ENCODE results near the gene DSCAM.

DSCAM gene

DNA sequence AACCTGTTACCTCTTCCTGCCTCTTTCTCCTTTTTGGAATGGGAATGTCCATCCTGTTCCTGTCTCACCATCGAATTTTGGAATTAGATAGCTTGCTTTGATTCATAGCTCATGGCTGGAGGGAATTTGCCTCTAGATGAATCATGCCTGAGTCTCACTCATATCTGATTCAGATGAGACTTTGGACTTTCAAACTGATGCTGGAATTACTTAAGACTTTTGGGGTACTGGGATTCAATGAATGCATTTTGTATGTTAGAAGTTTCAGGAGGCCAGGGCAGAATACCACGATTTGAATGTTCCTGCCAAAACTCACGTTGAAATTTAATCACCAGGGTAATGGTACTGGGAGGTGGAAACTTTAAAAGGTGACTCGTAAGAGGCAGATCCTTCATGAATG lies 132.4 kb downstream of the DSCAM start:
- in situ Hi-C loops (cut with MboI; ENCODE audit: low sequenced_read_pairs): no loop called here

DNA sequence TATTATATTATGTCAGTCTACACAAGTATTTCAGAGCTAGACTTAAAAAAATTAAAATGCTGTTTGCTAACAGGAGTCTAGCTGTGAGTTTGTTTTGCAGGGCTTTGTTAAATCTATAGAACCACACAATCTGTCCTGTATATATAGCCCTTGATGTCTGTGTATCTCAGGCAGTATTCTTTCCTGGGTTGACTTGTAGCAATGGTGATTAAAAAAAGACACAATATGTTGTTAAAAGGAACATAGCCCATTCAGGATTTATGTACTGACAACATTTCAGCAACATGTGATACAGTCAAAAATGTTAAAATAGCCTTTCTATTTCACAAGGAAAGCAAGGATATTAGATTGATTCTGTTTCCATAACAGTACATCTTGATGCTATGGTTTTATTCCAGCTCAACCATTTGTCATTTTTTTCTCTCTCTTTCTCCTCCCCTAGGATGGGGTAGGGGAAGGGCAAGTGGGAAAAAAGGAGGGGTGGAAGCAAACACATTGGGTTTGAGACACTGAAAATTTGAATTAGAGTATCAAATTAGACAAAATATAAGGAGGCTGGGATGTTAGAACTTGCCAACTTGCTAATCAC lies 139.2 kb downstream of the DSCAM start:
- in situ Hi-C loops (cut with MboI; ENCODE audit: low sequenced_read_pairs): no loop called here

DNA sequence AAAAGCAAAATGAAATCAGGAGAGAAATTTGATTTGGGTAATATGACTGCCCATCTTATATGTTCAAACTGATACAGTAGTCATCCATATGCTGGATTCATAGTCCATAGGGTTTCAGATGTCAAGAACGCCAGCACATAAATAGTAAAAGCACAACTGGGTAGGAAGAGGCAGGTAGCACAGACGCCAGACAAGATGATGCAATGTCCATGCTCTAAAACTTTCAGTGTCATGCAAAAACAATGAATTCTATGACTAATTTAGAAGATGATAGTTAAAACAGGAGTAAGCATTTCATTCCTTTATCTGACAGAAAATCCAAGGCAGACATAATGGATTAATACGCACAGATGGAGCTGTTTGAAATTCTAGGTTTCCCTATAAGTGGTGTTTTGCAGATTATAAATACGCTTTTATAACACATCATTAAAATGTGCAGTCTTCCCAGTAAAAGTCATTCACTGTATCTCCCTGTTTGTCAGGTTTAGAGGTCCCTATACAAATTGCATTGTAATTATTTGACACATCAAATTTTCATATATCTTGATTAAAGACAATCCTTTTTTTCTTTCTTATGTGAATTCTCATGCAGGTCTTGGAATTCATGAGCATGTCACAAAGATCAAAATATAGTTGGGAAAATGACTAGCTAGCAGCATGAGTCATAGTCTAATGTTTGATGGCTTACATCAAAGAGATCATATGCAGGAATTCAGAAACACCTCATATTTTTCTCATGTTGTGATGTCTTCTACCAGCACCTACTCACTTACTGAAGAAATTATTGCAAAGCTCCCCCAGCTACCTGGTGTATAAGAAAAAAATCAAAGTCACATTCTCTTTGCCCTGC lies 139.9 kb downstream of the DSCAM start:
- in situ Hi-C loops (cut with MboI; ENCODE audit: low sequenced_read_pairs): no loop called here

DNA sequence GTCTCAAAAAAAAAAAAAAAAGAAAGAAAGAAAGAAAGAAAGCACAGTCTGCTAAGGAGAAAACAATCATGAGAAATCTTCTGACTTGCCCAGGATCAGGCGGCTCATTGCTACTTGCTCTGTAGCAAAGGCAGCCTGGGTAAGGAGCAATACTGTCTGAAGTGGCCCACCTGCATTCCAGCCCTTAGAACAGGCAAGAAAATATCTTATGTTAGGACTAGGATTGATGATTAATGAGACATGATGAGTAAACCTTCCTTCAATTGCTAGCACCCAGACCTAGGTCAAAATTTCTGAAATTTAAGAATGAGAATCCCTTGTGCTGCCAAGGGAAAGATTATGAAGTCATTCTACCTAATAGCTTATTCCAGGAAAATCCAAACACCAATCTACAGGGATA lies 140.8 kb downstream of the DSCAM start:
- in situ Hi-C loops (cut with MboI; ENCODE audit: low sequenced_read_pairs): no loop called here

DNA sequence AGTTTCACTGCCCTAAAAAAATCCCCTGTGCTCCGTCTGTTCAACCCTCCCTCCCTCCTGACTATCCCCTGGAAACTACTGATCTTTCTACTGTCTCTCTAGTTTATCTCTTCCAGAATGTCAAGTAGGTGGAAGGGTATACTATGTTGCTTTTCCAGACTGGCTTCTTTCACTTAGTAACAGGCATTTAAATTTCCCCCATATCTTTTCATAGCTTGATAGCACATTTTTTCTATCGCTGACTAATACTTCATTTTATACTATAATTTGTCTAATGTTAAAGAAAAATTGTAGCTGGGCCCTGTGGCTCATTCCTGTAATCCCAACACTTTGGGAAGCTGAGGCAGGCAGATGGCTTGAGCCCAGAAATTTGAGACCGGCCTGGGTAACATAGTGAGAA lies 142.8 kb downstream of the DSCAM start:
- in situ Hi-C loops (cut with MboI; ENCODE audit: low sequenced_read_pairs): no loop called here

DNA sequence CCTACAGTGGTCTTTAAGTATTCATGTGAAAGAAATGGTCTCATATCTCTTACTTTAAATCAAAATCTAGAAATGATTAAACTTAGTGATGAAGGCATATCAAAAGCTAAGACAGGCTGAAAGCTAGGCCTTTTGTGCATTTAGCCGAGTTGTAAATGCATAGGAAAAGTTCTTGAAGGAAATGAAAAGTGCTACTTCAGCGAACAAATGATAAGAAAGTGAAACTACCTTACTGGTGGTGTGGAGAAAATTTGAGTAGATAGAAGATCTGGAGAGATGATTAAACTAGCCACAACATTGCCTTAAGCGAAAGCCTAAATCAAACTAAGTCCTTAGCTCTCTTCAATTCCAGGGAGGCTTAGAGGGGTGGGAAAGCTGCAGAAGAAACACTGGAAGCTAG lies 147.6 kb downstream of the DSCAM start:
- in situ Hi-C loops (cut with MboI; ENCODE audit: low sequenced_read_pairs): no loop called here

DNA sequence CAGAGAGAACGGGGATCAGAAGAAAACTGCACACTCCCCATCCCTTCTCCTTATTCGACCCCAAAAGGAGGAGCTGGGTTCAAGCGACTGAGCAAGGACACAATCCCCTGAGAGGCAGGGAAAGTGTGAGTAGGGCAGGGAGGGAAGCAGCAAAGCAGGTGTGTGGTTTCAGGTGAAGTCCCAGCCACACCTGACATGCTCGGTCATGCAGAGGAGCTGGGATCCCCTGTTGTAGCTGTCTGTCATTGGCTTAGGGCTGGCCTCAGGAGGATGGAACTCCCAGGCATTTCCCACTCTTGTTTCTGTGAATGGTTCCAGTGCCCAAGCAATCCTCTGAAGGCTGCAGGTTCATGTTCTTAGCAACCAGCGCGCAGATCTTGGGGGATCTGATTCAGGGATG lies 150.7 kb downstream of the DSCAM start:
- in situ Hi-C loops (cut with MboI; ENCODE audit: low sequenced_read_pairs): no loop called here

DNA sequence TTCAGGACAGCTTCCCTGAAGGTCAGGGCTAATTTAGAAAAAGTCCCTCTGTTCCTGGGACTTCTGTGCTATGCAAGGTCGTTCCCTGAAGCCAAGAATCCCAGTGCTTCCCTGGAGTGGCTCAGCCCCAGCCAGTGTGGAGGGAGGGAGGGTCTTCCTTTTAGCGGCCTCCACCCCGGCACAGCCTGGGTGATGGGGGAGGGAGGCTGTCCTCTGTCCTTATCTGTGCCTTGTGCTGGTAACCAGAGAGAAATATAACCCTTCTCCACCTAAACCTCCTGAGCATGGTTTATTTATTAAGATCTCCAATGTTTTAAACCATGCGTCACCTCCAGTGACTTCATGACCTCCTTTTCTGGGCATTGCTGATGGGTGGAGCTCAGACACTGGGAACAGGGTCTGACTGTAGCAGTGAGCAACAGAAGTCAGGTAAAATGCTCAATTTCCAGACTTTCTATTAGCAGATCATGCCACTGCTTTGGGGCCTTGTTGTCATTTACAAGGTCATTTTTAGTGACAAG lies 157.1 kb downstream of the DSCAM start:
- in situ Hi-C loops (cut with MboI; ENCODE audit: low sequenced_read_pairs): no loop called here

DNA sequence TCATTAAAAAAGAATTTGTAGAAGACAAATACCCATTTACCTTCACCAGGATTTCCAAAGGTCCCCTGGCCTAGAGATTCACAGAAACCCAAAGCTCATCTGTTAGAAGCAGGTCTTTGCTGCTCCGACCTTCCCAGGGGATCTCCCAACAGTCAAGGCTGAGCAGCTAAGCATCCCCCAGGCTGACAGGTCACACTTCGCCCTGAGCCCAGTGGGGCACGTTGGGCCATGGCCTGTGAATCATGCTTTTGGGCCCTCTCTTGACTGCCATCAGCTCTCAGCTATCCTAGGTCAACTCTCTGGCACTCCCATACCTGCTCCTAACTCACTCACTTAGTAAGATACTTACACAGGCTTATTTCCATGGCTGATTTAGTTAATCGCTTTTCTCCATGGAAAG lies 157.7 kb downstream of the DSCAM start:
- in situ Hi-C loops (cut with MboI; ENCODE audit: low sequenced_read_pairs): no loop called here

DNA sequence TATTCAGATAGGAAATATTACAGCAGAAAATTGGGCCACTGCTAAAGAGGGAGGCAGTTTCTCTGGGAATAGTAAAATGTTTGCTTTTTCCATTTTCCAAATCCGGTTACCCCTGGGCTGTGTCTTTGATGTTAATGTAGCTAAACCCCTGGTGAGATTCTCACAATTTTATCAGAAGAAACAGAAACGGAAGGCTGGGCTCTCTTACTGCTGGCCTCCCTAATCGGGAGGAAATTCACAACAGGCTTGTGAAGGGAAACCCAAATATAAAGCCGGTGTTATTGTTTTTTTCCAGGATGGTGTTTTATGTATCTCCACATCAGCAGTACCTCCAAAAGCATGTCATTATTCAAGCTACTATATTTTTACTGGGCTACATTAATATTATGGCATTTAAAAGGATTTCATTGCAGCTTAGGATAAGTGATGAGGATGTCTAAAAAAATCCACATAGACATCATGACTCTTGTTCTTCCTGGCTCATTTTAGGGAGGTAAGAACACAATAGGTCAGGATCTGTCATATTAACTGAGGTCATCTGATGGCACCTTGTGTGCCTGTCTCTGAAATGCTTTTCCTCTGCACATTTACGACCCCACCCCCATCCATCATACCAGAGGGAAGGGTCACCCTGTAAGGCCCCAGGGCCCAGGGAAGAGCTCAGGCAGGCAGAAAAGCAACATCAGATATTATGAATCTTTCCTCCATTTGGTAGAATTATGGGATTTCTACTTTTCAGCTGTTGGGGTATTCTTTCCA lies 158.7 kb downstream of the DSCAM start:
- in situ Hi-C loops (cut with MboI; ENCODE audit: low sequenced_read_pairs): no loop called here

DNA sequence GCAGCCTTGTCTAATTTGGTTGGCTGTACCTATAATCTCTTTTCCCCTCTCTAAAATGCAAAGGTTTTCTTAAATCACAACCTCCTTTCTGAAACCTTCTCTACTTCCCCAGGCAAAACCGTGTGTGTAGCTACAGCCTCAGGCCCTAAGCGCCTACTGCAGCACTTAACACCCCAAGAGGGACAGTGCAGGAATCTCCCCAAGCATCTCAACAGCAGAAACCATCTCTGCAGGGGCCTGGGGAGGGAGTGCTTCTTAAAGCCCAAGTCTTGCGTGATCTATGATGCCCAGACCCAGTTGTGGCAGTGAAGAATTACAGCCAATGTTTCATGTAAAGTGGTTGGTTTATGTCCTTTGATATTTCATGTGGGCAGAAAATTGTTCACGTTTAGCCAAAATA lies 159.3 kb downstream of the DSCAM start:
- in situ Hi-C loops (cut with MboI; ENCODE audit: low sequenced_read_pairs): no loop called here

DNA sequence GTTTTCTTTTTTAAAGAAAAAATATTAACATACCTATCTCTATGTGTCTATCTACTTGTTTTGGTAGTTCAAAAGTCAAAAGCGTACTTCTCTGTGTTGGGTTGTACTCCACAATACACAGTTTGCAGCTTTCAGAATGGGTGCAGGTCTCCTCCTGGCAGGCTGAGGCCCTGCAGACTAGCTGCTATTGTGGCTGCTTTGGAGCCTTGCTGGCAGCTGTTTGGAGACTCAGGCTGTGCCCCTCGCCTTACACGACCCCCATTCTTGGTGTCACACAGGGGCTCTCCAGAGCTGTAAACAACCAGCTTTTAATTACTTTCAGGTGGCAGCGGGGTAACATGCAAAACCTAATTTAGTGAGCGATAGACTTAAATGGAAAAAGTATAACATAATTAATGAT lies 160.4 kb downstream of the DSCAM start:
- in situ Hi-C loops (cut with MboI; ENCODE audit: low sequenced_read_pairs): no loop called here

DNA sequence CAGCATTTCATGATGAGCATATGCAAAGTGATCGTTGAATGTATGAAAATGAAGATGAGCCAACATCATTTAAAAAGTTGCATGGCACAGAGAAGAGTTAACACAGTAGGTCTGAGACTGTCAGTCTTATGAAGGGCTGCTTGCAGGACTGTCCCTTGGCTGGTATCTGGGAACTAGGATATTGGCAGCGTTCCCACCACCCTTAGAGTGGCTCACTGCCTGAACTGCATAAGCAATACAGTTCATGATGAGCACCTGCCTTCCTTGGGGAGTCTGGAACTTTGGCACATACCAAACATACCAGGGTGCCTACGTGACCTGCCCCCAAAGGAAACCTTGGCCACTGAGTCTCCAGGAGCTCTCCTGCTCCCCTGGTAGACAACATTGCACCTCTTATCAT lies 161.8 kb downstream of the DSCAM start:
- in situ Hi-C loops (cut with MboI; ENCODE audit: low sequenced_read_pairs): no loop called here

DNA sequence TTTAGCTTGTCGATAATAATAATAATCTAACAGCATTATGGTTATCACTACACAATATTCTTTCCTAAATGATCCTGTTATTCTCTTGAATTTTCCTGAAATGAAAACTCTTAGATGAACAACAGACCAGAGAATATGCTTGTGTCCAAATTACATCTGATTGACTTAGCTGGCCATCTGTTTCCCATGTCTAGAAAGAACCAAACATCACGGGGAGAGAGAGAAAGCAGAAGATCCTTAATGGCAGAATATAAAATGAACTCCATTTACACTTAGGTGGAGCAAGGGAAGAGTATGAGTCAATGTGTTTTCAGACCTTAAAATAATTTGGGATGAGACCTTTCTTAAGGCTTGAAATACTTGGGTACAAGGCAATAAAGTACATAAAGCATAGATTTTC lies 162.2 kb downstream of the DSCAM start:
- in situ Hi-C loops (cut with MboI; ENCODE audit: low sequenced_read_pairs): no loop called here

DNA sequence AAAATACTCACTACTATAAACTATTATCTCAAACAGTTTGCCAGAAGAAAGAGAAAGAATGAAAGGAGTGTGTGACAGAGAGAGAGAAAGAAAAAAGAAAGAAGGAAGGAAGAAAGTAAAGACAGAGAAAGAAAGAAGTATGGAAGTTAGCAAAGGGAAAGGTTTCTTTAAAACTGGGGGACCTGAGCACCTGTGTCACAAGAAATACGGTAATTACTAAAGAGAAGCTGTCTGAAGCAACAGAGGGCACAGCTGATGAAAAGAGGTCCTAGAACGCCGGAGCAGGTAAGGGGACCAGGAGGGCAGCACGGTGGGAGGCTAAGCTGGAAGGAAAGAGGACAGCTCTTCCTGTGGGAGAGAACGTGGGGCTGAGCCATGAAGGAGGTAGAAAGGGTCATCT lies 163.6 kb downstream of the DSCAM start:
- in situ Hi-C loops (cut with MboI; ENCODE audit: low sequenced_read_pairs): no loop called here

DNA sequence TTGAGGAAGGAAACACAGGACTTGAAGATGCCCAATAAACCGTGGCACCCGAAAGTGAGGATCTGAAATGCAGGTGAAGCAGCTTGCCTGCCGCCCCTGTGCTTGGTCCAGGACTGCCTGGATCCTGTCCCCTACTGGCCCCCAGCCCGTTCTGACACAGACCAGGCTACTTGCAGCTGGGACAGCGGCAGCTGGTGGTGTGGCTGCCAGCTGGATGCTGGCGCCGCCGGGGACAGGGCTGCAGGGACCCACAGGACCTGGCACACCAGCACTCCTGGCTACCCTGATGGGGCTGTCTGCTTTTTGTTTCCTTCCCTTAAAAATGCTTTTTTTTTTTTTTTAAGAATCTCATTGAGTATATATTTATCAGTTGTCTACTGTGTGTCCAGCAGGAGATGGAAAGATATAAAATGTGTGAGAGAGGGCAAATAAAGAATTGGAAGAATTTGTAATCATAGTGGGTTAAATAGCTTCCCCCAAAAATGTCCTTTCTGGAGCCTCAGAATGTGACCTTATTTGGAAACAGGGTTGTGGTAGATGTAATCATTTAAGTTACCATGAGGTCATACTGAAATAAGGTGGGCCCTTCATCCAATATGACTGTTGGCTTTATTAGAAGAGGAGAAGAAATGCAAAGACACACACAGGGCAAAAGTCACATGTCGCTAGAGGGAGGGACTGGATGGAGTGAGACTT lies 165.6 kb downstream of the DSCAM start:
- in situ Hi-C loops (cut with MboI; ENCODE audit: low sequenced_read_pairs): no loop called here

DNA sequence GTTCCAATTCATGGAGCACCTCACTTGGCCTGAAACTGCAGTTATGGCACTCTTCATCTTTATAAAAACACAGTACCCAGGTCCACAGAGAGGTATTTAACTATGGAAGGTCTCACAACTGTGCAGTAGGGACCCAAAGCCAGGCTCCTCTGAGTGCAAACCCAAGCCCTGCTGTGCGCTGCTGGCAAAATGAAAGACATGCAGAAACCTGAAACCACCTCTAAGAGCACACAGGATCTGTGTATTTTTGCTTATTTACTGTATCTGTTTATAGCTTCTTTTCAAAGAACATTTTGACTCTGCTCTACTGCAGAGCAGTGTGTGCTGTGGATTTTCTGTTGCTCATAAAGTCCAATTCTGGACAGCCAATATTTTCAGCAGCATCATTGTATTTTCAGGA lies 166.6 kb downstream of the DSCAM start:
- in situ Hi-C loops (cut with MboI; ENCODE audit: low sequenced_read_pairs): no loop called here

DNA sequence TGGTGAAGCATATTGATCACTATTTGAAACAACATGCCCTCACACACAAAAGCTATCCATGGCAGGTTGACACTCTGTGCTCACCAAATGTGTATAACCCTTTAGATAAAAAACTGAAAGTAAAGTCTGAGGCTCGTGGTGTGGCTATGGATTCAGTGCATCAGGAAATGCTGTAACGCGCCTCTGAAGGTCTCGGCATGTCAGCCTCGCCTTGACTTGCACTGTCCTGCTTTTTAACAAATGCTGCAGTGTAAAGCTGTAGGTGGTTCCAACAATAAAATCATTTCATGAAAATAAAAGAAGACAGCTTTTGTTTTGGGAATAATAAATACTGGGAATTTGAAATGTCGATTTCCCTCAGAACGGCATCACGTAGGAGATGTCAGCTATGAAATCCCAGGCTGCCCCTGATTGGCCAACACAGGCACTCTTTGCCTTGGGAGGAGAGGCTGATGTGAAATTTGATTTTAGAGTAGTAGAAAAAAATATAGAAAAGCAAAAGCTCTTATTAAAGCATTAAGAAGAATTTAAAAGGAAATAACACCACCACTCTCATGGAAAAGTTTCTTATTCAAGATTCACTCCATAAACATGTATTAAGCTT lies 168.2 kb downstream of the DSCAM start:
- in situ Hi-C loops (cut with MboI; ENCODE audit: low sequenced_read_pairs): no loop called here

DNA sequence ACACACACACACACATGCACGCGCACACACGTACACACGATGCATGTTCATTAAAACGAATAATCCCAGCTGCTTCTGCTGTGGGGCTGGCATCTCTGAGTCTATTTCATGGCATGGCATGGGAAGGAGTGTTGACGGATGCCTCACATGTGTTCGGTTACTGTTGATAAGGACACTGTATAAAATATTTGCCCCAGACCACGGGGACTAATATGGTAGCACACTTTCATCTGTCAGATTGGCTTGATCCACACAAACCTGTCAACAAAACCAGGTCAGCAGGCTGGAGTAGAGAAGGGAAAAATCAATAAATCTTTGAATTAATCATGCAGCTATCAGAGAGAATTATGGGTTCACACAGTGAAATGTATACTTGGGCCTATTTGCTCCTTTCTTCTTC lies 171.9 kb downstream of the DSCAM start:
- in situ Hi-C loops (cut with MboI; ENCODE audit: low sequenced_read_pairs): no loop called here

DNA sequence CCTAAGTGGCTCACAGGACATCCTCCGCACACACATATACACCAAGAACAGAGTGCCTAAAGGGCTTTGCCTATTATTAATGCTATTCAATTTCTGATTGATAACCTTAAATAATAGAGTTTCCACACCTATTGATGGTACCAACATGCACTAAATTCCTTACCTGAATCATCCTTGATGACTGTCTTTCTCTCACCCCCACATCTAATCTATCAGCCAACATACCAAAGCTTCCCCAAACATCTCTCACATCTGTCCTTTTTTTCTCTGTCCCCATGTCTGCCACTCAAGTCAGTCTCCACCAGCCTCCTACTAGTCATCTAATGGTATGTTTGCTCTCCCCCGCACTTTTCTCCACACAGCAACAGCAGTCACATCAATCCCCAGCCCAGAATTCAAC lies 174.4 kb downstream of the DSCAM start:
- in situ Hi-C loops (cut with MboI; ENCODE audit: low sequenced_read_pairs): no loop called here

DNA sequence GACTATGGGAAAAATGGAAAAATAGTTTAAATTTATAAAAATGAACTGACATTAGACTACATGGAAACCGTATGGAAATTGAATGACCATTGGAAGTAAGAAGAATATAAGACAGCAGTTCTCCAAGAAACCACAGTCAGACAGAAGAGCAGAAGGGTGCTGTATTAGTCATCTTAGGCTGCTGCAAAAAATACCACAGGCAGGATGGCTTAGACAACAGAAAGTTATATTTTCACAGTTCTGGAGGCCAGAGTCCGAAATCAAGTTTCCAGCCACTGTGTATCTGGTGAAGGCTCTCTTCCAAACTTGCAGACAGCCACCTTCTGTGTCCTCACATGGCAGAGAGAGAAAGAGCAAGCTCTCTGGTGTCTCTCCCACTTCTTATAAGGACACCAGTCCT lies 175.2 kb downstream of the DSCAM start:
- in situ Hi-C loops (cut with MboI; ENCODE audit: low sequenced_read_pairs): no loop called here

All from HL-60/S4 (cell line).